ENCODE measurements around the gene RNF128. TPM values are rescaled to one million over a fixed set of nuclear protein-coding genes. Genes with fewer than 3 reads are reported as not detected.
"Not testable (repeated sequence)": the region's sequence is repeated elsewhere in the genome, so short reads cannot be mapped to it uniquely, and the experiment has no call there.

RNF128 gene
- total RNA-seq, 1 donor from 2014 or later = 15.4 TPM

DNA sequence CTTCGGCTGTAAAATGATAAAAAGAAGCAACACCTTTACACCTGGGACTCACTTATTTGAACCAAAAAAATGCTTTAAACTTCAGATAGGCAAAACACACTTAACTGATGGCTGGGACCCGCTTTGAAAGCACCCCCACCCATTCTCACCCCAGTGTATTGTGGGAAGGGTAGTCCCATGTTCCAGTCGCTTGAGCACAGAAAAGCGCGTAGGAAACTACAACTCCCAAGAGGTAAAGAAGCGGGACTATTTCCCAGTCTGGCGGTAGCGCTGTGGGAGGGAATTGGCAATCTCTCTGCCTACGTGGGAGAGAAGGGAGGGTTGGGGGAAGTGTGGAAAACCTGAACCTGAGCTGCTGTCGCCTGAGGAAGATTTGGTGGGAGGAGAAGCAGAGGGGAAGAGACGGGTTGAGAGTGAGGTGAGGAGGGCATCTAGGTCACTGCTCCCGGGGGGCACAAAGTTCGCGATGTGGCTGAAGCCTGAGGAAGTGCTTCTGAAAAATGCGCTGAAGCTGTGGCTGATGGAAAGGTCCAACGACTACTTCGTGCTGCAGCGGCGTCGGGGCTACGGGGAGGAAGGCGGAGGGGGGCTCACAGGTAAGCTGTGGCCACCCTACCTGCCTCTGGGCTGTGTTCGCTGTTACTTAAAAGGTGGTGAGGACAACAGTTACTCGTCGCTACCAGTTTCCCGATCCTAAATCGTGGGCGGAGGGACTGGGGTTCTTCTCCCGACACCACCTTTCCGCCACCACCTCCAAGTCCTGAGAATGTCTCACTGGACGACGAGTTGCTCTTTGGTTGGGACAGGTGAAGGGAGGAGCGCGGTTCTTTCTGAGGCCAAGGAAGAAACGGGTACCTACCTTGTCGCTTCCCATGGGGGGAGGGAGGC is 76.1 kb downstream of the RNF128 start, which contains the start of gene TBC1D8B:
TSS of gene TBC1D8B (plus strand) at position 286 of the 888 bp plus-strand sequence. CDS start at position 467, 181 bp downstream.
- peak; percentile 98 to 100 for ATAC-seq

DNA sequence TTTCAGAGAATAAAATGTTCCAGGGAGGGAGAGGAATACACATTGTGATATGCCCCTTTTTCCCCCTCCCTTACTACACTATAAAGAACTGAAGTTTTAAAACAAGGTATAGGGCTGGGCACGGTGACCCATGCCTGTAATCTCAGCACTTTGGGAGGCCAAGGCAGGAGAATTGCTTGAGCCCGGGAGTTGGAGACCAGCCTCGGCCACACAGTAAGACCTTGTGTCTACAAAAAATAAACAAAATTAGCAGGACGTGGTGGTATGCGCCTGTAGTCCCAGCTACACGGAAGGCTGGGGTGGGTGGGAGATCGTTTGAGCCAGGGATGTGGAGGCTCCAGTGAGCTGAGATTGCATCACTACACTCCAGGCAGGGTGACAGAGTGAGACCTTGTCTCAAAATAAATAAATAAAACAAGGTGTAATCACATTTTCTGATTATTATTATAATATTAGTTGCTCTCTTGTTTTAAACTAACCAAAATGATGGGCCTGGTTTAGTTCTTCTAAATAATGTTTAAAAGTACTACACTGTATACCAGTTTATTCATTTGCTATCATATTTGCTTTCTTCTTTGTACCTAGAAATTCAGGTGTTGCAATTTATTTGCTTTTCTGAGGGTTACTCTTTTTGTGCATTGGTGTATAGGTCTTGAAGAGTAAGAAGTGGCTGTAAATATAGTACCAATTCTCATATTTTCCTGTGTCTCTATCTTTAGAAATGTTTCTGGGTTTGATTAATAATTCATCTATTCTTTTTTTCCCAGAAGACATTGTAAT is 84.8 kb downstream of the RNF128 start:
- H3K4me3 ChIP-seq = no peak overlapping the region
- intact Hi-C loops (cut with DNase I) = no loop called here
- no peaks in the 10 kb centered on the region for H3K27me3 ChIP-seq (ENCODE audit: low read depth)
- no peak for ATAC-seq
- no peaks in the 10 kb centered on the region for H3K36me3 ChIP-seq
- no peak overlapping the region for H3K27ac ChIP-seq
- DNase-seq = no peak
- H3K9me3 ChIP-seq = no peaks in the 10 kb centered on the region
- TF ChIP-seq, protein P1, sequence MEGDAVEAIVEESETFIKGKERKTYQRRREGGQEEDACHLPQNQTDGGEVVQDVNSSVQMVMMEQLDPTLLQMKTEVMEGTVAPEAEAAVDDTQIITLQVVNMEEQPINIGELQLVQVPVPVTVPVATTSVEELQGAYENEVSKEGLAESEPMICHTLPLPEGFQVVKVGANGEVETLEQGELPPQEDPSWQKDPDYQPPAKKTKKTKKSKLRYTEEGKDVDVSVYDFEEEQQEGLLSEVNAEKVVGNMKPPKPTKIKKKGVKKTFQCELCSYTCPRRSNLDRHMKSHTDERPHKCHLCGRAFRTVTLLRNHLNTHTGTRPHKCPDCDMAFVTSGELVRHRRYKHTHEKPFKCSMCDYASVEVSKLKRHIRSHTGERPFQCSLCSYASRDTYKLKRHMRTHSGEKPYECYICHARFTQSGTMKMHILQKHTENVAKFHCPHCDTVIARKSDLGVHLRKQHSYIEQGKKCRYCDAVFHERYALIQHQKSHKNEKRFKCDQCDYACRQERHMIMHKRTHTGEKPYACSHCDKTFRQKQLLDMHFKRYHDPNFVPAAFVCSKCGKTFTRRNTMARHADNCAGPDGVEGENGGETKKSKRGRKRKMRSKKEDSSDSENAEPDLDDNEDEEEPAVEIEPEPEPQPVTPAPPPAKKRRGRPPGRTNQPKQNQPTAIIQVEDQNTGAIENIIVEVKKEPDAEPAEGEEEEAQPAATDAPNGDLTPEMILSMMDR (IDR thresholded peaks at IDR 0.05) = no peak
- H3K4me1 ChIP-seq = no peaks in the 10 kb centered on the region

More for the DNA sequence above, 76.1 kb downstream of the RNF128 start, which contains the start of gene TBC1D8B:
- Histone ChIP-seq H3K4me3 (peak within 1 kb of the TSS; percentile 63), H3K36me3 (no peaks in the 10 kb centered on the region), H3K27ac (peak within 1 kb of the TSS; percentile 64), H3K27me3 (ENCODE audit: low read depth) (no peaks in the 10 kb centered on the region), H3K9me3 (no peaks in the 10 kb centered on the region), H3K4me1 (no peaks in the 10 kb centered on the region)
- intact Hi-C loops (cut with DNase I) = no loop called here
- TF ChIP-seq, protein P1 (IDR thresholded peaks at IDR 0.05) = no peak
- peak; percentile 73 for DNase-seq

DNA sequence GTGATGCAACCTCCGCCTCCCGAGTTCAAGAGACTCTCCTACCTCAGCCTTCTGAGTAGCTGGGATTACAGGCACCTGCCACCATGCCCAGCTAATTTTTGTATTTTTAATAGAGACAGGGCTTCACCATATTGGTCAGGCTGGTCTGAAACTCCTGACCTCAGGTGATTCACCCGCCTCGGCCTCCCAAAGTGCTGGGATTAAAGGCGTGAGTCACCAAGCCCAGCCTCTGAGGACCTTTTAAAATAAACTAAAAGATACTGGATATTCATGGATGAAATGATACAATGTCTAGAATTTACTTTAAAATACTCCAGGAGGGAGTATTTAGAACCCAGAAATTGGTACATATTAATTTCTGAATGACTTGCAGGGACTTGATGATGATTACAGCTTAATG is 86.4 kb downstream of the RNF128 start:
- H3K9me3 ChIP-seq; H3K27ac ChIP-seq; DNase-seq; H3K4me1 ChIP-seq; intact Hi-C loops (cut with DNase I); H3K36me3 ChIP-seq; H3K27me3 ChIP-seq (ENCODE audit: low read depth); ATAC-seq; H3K4me3 ChIP-seq: not testable (repeated sequence)

DNA sequence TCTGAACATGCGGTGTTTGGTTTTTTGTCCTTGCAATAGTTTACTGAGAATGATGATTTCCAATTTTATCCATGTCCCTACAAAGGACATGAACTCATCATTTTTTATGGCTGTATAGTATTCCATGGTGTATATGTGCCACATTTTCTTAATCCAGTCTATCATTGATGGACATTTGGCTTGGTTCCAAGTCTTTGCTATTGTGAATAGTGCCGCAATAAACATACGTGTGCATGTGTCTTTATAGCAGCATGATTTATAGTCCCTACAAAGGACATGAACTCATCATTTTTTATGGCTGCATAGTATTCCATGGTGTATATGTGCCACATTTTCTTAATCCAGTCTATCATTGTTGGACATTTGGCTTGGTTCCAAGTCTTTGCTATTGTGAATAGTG is 87.6 kb downstream of the RNF128 start:
- intact Hi-C loops (cut with DNase I); H3K9me3 ChIP-seq; H3K4me3 ChIP-seq; H3K4me1 ChIP-seq; H3K36me3 ChIP-seq; H3K27ac ChIP-seq; ATAC-seq; H3K27me3 ChIP-seq (ENCODE audit: low read depth); DNase-seq: not testable (repeated sequence)

Other genes starting within 250 kb of the RNF128 start
- 3.7 TPM for gene RADX, start 114.7 kb upstream of the RNF128 start, total RNA-seq
- gene TBC1D8B, start 76.0 kb downstream of the RNF128 start, total RNA-seq = 7.4 TPM
- not detected for gene RIPPLY1, start 176.6 kb downstream of the RNF128 start, total RNA-seq
- gene CLDN2, start 193.7 kb downstream of the RNF128 start, total RNA-seq = not detected

Data from lower lobe of right lung (tissue), 2 donors.